T-helper 2 cell (primary cell): ENCODE results near the gene CEBPZOS.

Experiments used
- DNase-seq, 5 experiments: peaks; one replicate each; pipeline versions ENCODE4 v3.0.0 to v3.0.0-alpha.2; 2012 to 2022
- total RNA-seq, 2 donors: gene quantifications; one replicate each; lab custom pipeline; 2026; lab: John Stamatoyannopoulos, UW

The CEBPZOS gene
- 12.2 to 17.4 reads per million in 2 donors for total RNA-seq

GRCh38 chr2:37196320-37197195, at the start of gene CEBPZOS:
Gene CEBPZOS, plus strand, starts transcription at chr2:37196496. Its CDS starts 3,209 bp downstream, at chr2:37199705.
- peak; percentile 80 to 87 (median 85) for DNase-seq

GRCh38 chr2:37148325-37148724, 48.0 kb upstream of the CEBPZOS start:
- no peak for DNase-seq

GRCh38 chr2:37149626-37150322, 46.5 kb upstream of the CEBPZOS start:
- DNase-seq, result peak in 2 of 5 experiments; percentile 25 to 81

- DNase-seq, result no peak
These were observed 43.1 kb upstream of the CEBPZOS start for GRCh38 chr2:37153224-37153623.

GRCh38 chr2:37154785-37155184, 41.5 kb upstream of the CEBPZOS start:
- no peak for DNase-seq

GRCh38 chr2:37156071-37156856, 40.0 kb upstream of the CEBPZOS start:
- DNase-seq, result peak in 2 of 5 experiments; percentile 11 to 24

GRCh38 chr2:37156857-37157714, 39.2 kb upstream of the CEBPZOS start, which contains the start of gene EIF2AK2:
Gene EIF2AK2, minus strand, starts transcription at chr2:37156980. Its CDS starts 9,174 bp downstream, at chr2:37147806.
- DNase-seq, result peak; percentile 61 to 90 (median 79)

GRCh38 chr2:37164757-37165156, 31.5 kb upstream of the CEBPZOS start:
- DNase-seq, result no peak

GRCh38 chr2:37167636-37168180, 28.6 kb upstream of the CEBPZOS start:
- DNase-seq, result no peak

- DNase-seq, result peak in 2 of 5 experiments; percentile 11 to 40
These were observed 27.9 kb upstream of the CEBPZOS start for GRCh38 chr2:37168217-37168981.

- no peak for DNase-seq
These were observed 24.7 kb upstream of the CEBPZOS start for GRCh38 chr2:37171624-37171950.

GRCh38 chr2:37173741-37174140, 22.6 kb upstream of the CEBPZOS start:
- DNase-seq, result no peak

- DNase-seq, result no peak
These were observed 16.2 kb upstream of the CEBPZOS start for GRCh38 chr2:37180006-37180639.

GRCh38 chr2:37180640-37181039, 15.7 kb upstream of the CEBPZOS start:
- DNase-seq, result no peak

- no peak for DNase-seq
These were observed 14.3 kb upstream of the CEBPZOS start for GRCh38 chr2:37181726-37182684.

- no peak for DNase-seq
These were observed 7.7 kb upstream of the CEBPZOS start, which contains the start of gene SULT6B1 for GRCh38 chr2:37188570-37188969. Gene SULT6B1, minus strand, starts transcription at chr2:37188670. Its CDS starts 30 bp downstream, at chr2:37188640.

- DNase-seq, result no peak
These were observed 6.7 kb upstream of the CEBPZOS start for GRCh38 chr2:37189452-37190153.

- DNase-seq, result no peak
These were observed 6.0 kb upstream of the CEBPZOS start for GRCh38 chr2:37190290-37190689.
